Left hindlimb (tissue), 1 donor: ENCODE data around the gene RBM42.
"Not testable (repeated sequence)": the region's sequence is repeated elsewhere in the genome, so short reads cannot be mapped to it uniquely, and the experiment has no call there.

Source experiments
- DNase-seq: peaks from one replicate; pipeline ENCODE4 v3.0.0-alpha.2; 2018

Gene RBM42

GRCh38 chr19:35628565-35629331 is at the start of gene RBM42:
TSS of gene RBM42 (plus strand) at chr19:35629036. CDS start at chr19:35629154, 118 bp downstream.
- peak; percentile 98 for DNase-seq

GRCh38 chr19:35582760-35583159 is 46.1 kb upstream of the RBM42 start:
- no peak for DNase-seq

- DNase-seq: no peak
Measured at GRCh38 chr19:35585848-35586247, 43.0 kb upstream of the RBM42 start, which contains the start of gene PMIS2. TSS of gene PMIS2 (plus strand) at chr19:35586173. CDS start at chr19:35586260, 87 bp downstream.

- no peak for DNase-seq
Measured at GRCh38 chr19:35587321-35587720, 41.5 kb upstream of the RBM42 start.

- no peak for DNase-seq
Measured at GRCh38 chr19:35590875-35591274, 38.0 kb upstream of the RBM42 start.

- DNase-seq: no peak
Measured at GRCh38 chr19:35592226-35592625, 36.6 kb upstream of the RBM42 start.

- DNase-seq: not testable (repeated sequence)
Measured at GRCh38 chr19:35595026-35595425, 33.8 kb upstream of the RBM42 start.

GRCh38 chr19:35595928-35596327 is 32.9 kb upstream of the RBM42 start:
- DNase-seq: no peak

- DNase-seq: no peak
Measured at GRCh38 chr19:35596366-35596999, 32.4 kb upstream of the RBM42 start.

- no peak for DNase-seq
Measured at GRCh38 chr19:35601971-35602370, 26.9 kb upstream of the RBM42 start.

- not testable (repeated sequence) for DNase-seq
Measured at GRCh38 chr19:35604436-35604835, 24.4 kb upstream of the RBM42 start.

- not testable (repeated sequence) for DNase-seq
Measured at GRCh38 chr19:35607170-35607569, 21.7 kb upstream of the RBM42 start.

GRCh38 chr19:35607661-35608060 is 21.2 kb upstream of the RBM42 start:
- no peak for DNase-seq

- DNase-seq: no peak
Measured at GRCh38 chr19:35608251-35608650, 20.6 kb upstream of the RBM42 start.

GRCh38 chr19:35609851-35610353 is 18.9 kb upstream of the RBM42 start:
- DNase-seq: no peak

- DNase-seq: no peak
Measured at GRCh38 chr19:35612224-35612558, 16.6 kb upstream of the RBM42 start.

- DNase-seq: peak; percentile 95
Measured at GRCh38 chr19:35612559-35613321, 16.1 kb upstream of the RBM42 start, which contains the start of gene HAUS5. TSS of gene HAUS5 (plus strand) at chr19:35612735. CDS start at chr19:35612795, 60 bp downstream.

GRCh38 chr19:35613574-35613973 is 15.3 kb upstream of the RBM42 start:
- no peak for DNase-seq

- DNase-seq: no peak
Measured at GRCh38 chr19:35615036-35615435, 13.8 kb upstream of the RBM42 start.

- DNase-seq: no peak
Measured at GRCh38 chr19:35618857-35619256, 10.0 kb upstream of the RBM42 start.

GRCh38 chr19:35619290-35619923 is 9.4 kb upstream of the RBM42 start:
- DNase-seq: no peak

- no peak for DNase-seq
Measured at GRCh38 chr19:35620001-35620400, 8.8 kb upstream of the RBM42 start.

- no peak for DNase-seq
Measured at GRCh38 chr19:35621708-35622107, 7.1 kb upstream of the RBM42 start.
